ENCODE measurements around the gene RGS11.
"Not testable (repeated sequence)": the region's sequence is repeated elsewhere in the genome, so short reads cannot be mapped to it uniquely, and the experiment has no call there.

RGS11 gene

DNA sequence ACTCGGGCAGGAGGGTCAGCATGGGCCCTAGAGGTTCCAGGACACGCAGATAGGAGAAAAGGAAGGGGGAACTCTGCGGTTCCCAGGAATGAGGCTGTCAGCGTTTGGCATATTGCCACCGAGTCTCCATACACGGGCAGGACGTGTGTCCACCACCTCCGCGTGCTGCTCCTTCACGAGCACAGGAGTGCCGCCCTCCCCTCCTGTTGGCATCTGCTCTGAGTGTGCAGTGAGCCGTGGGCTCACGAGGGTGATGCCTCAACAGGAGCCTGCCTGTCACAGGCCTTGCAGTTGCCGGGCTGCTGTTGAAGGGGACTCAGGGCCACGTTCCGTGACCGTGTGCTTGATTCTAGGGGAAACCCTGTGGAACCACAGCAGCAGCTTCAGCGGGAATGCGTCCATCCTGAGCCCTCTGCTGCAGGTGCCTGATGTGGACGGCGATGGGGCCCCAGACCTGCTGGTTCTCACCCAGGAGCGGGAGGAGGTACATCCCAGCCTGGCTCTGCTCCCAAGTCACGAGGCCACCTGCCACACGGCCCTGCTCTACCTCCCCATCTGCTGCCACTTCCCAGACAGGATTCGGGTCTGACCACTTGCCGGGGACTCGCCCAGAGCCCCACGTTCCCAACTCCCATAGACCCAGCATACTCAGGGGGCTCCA lies 14.6 kb downstream of the RGS11 start:
- TF ChIP-seq, protein P1, sequence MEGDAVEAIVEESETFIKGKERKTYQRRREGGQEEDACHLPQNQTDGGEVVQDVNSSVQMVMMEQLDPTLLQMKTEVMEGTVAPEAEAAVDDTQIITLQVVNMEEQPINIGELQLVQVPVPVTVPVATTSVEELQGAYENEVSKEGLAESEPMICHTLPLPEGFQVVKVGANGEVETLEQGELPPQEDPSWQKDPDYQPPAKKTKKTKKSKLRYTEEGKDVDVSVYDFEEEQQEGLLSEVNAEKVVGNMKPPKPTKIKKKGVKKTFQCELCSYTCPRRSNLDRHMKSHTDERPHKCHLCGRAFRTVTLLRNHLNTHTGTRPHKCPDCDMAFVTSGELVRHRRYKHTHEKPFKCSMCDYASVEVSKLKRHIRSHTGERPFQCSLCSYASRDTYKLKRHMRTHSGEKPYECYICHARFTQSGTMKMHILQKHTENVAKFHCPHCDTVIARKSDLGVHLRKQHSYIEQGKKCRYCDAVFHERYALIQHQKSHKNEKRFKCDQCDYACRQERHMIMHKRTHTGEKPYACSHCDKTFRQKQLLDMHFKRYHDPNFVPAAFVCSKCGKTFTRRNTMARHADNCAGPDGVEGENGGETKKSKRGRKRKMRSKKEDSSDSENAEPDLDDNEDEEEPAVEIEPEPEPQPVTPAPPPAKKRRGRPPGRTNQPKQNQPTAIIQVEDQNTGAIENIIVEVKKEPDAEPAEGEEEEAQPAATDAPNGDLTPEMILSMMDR (IDR thresholded peaks at IDR 0.05; ENCODE audit: borderline replicate concordance, insufficient read depth, low read depth, low read length): no peak
- no peak overlapping the region for H3K4me3 ChIP-seq (ENCODE audit: low read depth, low read length)

DNA sequence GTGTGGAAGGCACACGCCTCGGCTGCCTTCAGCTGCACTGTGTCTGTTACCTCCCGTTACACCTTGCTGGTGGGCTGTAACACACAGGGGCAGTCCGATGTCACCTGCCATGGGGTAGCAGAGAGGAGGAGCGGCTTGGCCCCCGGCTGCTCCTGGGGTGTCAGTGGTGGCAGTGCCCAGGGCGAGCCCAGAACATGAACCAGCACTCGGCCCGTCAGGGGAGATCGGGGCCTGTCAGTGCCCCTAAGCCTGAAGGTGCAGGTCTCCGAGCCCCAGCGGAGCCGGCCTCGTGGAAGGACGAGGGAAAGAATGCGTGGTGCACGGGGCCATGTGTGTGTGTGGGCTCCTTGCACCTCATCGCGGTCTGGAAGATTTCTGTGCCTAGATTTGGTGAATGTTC lies 15.4 kb downstream of the RGS11 start:
- no peak overlapping the region for H3K4me3 ChIP-seq (ENCODE audit: low read depth, low read length)
- TF ChIP-seq, protein P1 (IDR thresholded peaks at IDR 0.05; ENCODE audit: borderline replicate concordance, insufficient read depth, low read depth, low read length): no peak

GRCh38 chr16:259814-260253 lies 15.9 kb downstream of the RGS11 start:
- H3K4me3 ChIP-seq (ENCODE audit: low read depth, low read length): no peak overlapping the region
- TF ChIP-seq, protein P1 (IDR thresholded peaks at IDR 0.05; ENCODE audit: borderline replicate concordance, insufficient read depth, low read depth, low read length): no peak

GRCh38 chr16:259226-259625 lies 16.5 kb downstream of the RGS11 start:
- TF ChIP-seq, protein P1 (IDR thresholded peaks at IDR 0.05; ENCODE audit: borderline replicate concordance, insufficient read depth, low read depth, low read length): no peak
- no peak overlapping the region for H3K4me3 ChIP-seq (ENCODE audit: low read depth, low read length)

GRCh38 chr16:258091-258490 lies 17.7 kb downstream of the RGS11 start:
- H3K4me3 ChIP-seq (ENCODE audit: low read depth, low read length): not testable (repeated sequence)

GRCh38 chr16:255183-255582 lies 20.6 kb downstream of the RGS11 start:
- H3K4me3 ChIP-seq (ENCODE audit: low read depth, low read length): no peak overlapping the region

DNA sequence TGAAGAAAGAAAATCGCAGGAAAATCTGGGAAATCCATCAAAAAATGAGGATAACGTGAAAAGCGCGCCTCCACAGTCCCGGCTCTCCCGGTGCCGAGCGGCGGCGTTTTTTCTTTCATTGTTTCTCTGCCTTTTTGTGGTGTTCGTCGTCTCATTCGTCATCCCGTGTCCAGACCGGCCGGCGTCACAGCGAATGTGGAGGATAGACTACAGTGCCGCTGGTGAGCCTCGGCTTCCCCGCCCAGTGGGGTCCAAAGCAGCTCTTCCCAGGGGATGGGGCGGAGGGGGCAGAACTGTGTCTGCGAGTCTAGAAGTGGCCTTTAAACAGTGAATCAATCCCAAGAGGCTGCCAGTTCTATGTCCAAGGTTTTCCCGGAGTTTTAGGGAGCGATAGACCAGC lies 21.3 kb downstream of the RGS11 start:
- TF ChIP-seq, protein P1 (IDR thresholded peaks at IDR 0.05; ENCODE audit: borderline replicate concordance, insufficient read depth, low read depth, low read length): no peak
- no peak overlapping the region for H3K4me3 ChIP-seq (ENCODE audit: low read depth, low read length)

More at GRCh38 chr16:255183-255582, 20.6 kb downstream of the RGS11 start:
- TF ChIP-seq, protein P1 (IDR thresholded peaks at IDR 0.05; ENCODE audit: borderline replicate concordance, insufficient read depth, low read depth, low read length): no peak

Measured in GM12875 (cell line).